HepG2 (cell line): ENCODE results near the gene FBXO24. TPM values are rescaled to one million over a fixed set of nuclear protein-coding genes. Genes with fewer than 3 reads are reported as not detected.
A peak's percentile ranks its signal among the peaks of the same experiment; 100 is the strongest.

Source experiments
- ATM ChIP-seq: fragments of 450-650 bp; IDR thresholded peaks from 2 replicates; pipeline ENCODE4 v1.7.1; 2017; ENCODE audit warnings: mild to moderate bottlenecking, borderline replicate concordance
- ESRRA ChIP-seq: sonication (generic); formaldehyde crosslinking; IDR thresholded peaks from 2 replicates; pipeline ENCODE4 v1.5.1; 2020; ENCODE audit warnings: mild to moderate bottlenecking, low read depth, missing genetic modification reagents
- MED1 ChIP-seq: sonication (generic); formaldehyde crosslinking; IDR thresholded peaks from 2 replicates; pipeline ENCODE4 v1.4.0; 2020; ENCODE audit warnings: missing genetic modification reagents
- SIN3A ChIP-seq: IDR thresholded peaks from 2 replicates; pipeline ENCODE4 v1.6.1; 2011; ENCODE audit warnings: low read depth, mild to moderate bottlenecking, control low read depth, low read length, borderline replicate concordance
- SIX4 ChIP-seq: sonication (generic); formaldehyde crosslinking; IDR thresholded peaks from 2 replicates; pipeline ENCODE4 v1.4.0; 2020; ENCODE audit warnings: missing genetic modification reagents
- ZBTB1 ChIP-seq: sonication (generic); formaldehyde crosslinking; IDR thresholded peaks from 2 replicates; pipeline ENCODE4 v1.4.0; 2020; ENCODE audit warnings: missing genetic modification reagents, borderline replicate concordance
- ZEB1 ChIP-seq: IDR thresholded peaks from 2 replicates; pipeline ENCODE4 v1.6.1; 2012; ENCODE audit warnings: mild to moderate bottlenecking, low read depth, inconsistent platforms; ENCODE audit not compliant: insufficient replicate concordance
- ZMAT3 ChIP-seq: sonication (generic); formaldehyde crosslinking; conservative IDR thresholded peaks from 2 replicates; pipeline ENCODE4 v1.7.0; 2021; ENCODE audit warnings: missing genetic modification reagents
- ZNF101 ChIP-seq: sonication (generic); formaldehyde crosslinking; IDR thresholded peaks from 2 replicates; pipeline ENCODE4 v1.4.0; 2020; ENCODE audit warnings: mild to moderate bottlenecking, low read depth, missing genetic modification reagents, borderline replicate concordance
- ZNF232 ChIP-seq: sonication (generic); formaldehyde crosslinking; IDR thresholded peaks from 2 replicates; pipeline ENCODE4 v1.4.0; 2020; ENCODE audit warnings: missing genetic modification reagents, borderline replicate concordance
- ZNF256 ChIP-seq: sonication (generic); formaldehyde crosslinking; conservative IDR thresholded peaks from 2 replicates; pipeline ENCODE4 v1.4.0; 2020; ENCODE audit warnings: missing genetic modification reagents
- ZNF550 ChIP-seq: sonication (generic); formaldehyde crosslinking; IDR thresholded peaks from 2 replicates; pipeline ENCODE4 v1.4.0; 2020; ENCODE audit warnings: mild to moderate bottlenecking, missing genetic modification reagents, borderline replicate concordance
- ZNF556 ChIP-seq: sonication (generic); formaldehyde crosslinking; IDR thresholded peaks from 2 replicates; pipeline ENCODE4 v1.4.0; 2020; ENCODE audit warnings: mild to moderate bottlenecking, missing genetic modification reagents, borderline replicate concordance
- ZNF703 ChIP-seq: sonication (generic); formaldehyde crosslinking; IDR thresholded peaks from 2 replicates; pipeline ENCODE4 v1.5.1; 2020; ENCODE audit warnings: missing genetic modification reagents, mild to moderate bottlenecking, moderate library complexity, borderline replicate concordance
- ZNF761 ChIP-seq: sonication (generic); formaldehyde crosslinking; conservative IDR thresholded peaks from 2 replicates; pipeline ENCODE4 v1.4.0; 2020; ENCODE audit warnings: mild to moderate bottlenecking, missing genetic modification reagents
- polyA plus RNA-seq, 8 experiments: library from polyadenylated mRNA; depleted of rRNA in 3 of 8; stranded (reverse) in 7 of 8; unstranded in 1 of 8; fragments of >200 nt; fragmentation: Illumina TruSeq in 4 of 8; extraction: Trizol in 4 of 8; gene quantifications; 2 replicates each; pipeline versions ENCODE4 v1.2.1 to v1.2.3, GENCODE V29; 2011 to 2016; ENCODE audit warnings: low read depth in 4 of 8, missing spikeins in 1 of 8, mixed read lengths in 1 of 8; ENCODE audit not compliant: insufficient read depth in 1 of 8
- total RNA-seq, 5 experiments: library from RNA; depleted of rRNA; stranded (reverse); fragments of >200 nt; fragmentation: Illumina TruSeq; extraction: Trizol; gene quantifications; 2 replicates each; pipeline ENCODE4 v1.2.3, GENCODE V29; 2016; ENCODE audit warnings: low read depth in 1 of 5
- TF ChIP-seq, protein P1 (sequence below): sonication (generic); formaldehyde crosslinking; IDR thresholded peaks from 2 replicates; pipeline ENCODE4 v1.9.0; 2022; ENCODE audit warnings: missing genetic modification reagents, mild to moderate bottlenecking, borderline replicate concordance
- TF ChIP-seq, protein P2 (sequence below): sonication (generic); formaldehyde crosslinking; IDR thresholded peaks from 2 replicates; pipeline ENCODE4 v1.9.0; 2022; ENCODE audit warnings: low read depth, missing genetic modification reagents
- TF ChIP-seq, protein P3 (sequence below), 2 experiments: fragments of 450-650 bp in 1 of 2; sonication (generic) in 1 of 2; formaldehyde crosslinking; IDR thresholded peaks; 2 replicates each; pipeline versions ENCODE4 v1.5.0 to v1.8.0; 2020 to 2022; ENCODE audit warnings: mild to moderate bottlenecking in 1 of 2, missing genetic modification reagents in 1 of 2
- TF ChIP-seq, protein P4 (sequence below): sonication (generic); formaldehyde crosslinking; IDR thresholded peaks from 2 replicates; pipeline ENCODE4 v1.4.0; 2020; ENCODE audit warnings: missing genetic modification reagents, borderline replicate concordance

Gene FBXO24
- total and polyA plus RNA-seq, 2 of the 13 experiments (the other 11 are each of a cell fraction or from before 2014, with no cell fraction given) = 0.20 to 0.55 TPM

DNA sequence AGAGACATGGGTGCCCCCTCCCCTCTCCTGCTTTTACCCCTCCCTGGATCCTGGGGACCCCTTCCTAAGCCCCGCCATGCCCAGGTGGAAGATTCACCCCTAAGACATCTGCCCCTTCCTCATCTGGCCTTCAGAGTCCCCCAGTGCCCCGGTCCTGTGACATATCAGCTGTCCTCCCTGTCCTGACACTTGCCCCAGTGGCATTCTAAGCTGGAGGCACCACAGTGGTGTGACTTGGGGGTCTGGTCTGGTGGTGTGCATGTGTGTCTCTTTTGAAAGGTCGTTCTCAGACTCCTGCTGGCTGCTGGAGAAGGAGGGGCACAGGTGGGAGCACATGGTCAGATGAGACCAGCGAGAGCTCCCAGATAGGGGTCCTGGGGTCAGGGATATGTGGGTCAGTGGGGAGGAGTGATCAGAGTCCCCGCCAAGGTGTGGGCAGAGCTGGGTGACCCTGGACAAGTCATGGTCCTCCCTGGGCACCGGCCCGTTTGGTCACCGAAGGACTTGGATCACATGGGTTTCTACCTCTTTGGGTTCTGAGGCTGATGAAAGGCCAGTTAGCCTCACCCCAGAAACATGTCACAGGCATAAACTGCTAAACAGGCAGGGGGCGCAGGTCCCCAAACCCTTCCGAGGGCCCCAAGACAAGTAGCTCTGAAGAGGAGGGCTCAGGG, 55.9 kb downstream of the FBXO24 start (continued):
- TF ChIP-seq ZEB1 (peak; percentile 4), ZMAT3 (CRISPR knock-in tag) (peak; percentile 58; the same call in 1 of the 2 replicates), ZNF556 (no peak), ZNF232 (CRISPR knock-in tag) (no peak), SIX4 (no peak), SIN3A (peak; percentile 58; the same call in 1 of the 2 replicates), ZNF703 (CRISPR knock-in tag) (no peak), ZNF101 (no peak), ESRRA (CRISPR knock-in tag) (0 out of 2 replicates have a peak, but pooled peaks have one; percentile 9), MED1 (CRISPR knock-in tag) (no peak), ZNF256 (no peak), ZBTB1 (CRISPR knock-in tag) (no peak), ZNF550 (CRISPR knock-in tag) (no peak), ATM (no peak), ZNF761 (CRISPR knock-in tag) (0 out of 2 replicates have a peak, but pooled peaks have one; percentile 29)
- TF ChIP-seq, protein P1, sequence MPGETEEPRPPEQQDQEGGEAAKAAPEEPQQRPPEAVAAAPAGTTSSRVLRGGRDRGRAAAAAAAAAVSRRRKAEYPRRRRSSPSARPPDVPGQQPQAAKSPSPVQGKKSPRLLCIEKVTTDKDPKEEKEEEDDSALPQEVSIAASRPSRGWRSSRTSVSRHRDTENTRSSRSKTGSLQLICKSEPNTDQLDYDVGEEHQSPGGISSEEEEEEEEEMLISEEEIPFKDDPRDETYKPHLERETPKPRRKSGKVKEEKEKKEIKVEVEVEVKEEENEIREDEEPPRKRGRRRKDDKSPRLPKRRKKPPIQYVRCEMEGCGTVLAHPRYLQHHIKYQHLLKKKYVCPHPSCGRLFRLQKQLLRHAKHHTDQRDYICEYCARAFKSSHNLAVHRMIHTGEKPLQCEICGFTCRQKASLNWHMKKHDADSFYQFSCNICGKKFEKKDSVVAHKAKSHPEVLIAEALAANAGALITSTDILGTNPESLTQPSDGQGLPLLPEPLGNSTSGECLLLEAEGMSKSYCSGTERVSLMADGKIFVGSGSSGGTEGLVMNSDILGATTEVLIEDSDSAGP (CRISPR knock-in tag) = peak; percentile 30; the same call in 1 of the 2 replicates
- TF ChIP-seq, protein P2, sequence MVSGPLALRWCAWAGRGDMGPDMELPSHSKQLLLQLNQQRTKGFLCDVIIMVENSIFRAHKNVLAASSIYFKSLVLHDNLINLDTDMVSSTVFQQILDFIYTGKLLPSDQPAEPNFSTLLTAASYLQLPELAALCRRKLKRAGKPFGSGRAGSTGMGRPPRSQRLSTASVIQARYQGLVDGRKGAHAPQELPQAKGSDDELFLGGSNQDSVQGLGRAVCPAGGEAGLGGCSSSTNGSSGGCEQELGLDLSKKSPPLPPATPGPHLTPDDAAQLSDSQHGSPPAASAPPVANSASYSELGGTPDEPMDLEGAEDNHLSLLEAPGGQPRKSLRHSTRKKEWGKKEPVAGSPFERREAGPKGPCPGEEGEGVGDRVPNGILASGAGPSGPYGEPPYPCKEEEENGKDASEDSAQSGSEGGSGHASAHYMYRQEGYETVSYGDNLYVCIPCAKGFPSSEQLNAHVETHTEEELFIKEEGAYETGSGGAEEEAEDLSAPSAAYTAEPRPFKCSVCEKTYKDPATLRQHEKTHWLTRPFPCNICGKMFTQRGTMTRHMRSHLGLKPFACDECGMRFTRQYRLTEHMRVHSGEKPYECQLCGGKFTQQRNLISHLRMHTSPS (CRISPR knock-in tag) = peak; percentile 43; the same call in 1 of the 2 replicates
- TF ChIP-seq, protein P3, sequence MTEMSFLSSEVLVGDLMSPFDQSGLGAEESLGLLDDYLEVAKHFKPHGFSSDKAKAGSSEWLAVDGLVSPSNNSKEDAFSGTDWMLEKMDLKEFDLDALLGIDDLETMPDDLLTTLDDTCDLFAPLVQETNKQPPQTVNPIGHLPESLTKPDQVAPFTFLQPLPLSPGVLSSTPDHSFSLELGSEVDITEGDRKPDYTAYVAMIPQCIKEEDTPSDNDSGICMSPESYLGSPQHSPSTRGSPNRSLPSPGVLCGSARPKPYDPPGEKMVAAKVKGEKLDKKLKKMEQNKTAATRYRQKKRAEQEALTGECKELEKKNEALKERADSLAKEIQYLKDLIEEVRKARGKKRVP (CRISPR knock-in tag; IDR thresholded peaks at IDR 0.05) = no peak; a peak in 1 of 4 replicates
- TF ChIP-seq, protein P4, sequence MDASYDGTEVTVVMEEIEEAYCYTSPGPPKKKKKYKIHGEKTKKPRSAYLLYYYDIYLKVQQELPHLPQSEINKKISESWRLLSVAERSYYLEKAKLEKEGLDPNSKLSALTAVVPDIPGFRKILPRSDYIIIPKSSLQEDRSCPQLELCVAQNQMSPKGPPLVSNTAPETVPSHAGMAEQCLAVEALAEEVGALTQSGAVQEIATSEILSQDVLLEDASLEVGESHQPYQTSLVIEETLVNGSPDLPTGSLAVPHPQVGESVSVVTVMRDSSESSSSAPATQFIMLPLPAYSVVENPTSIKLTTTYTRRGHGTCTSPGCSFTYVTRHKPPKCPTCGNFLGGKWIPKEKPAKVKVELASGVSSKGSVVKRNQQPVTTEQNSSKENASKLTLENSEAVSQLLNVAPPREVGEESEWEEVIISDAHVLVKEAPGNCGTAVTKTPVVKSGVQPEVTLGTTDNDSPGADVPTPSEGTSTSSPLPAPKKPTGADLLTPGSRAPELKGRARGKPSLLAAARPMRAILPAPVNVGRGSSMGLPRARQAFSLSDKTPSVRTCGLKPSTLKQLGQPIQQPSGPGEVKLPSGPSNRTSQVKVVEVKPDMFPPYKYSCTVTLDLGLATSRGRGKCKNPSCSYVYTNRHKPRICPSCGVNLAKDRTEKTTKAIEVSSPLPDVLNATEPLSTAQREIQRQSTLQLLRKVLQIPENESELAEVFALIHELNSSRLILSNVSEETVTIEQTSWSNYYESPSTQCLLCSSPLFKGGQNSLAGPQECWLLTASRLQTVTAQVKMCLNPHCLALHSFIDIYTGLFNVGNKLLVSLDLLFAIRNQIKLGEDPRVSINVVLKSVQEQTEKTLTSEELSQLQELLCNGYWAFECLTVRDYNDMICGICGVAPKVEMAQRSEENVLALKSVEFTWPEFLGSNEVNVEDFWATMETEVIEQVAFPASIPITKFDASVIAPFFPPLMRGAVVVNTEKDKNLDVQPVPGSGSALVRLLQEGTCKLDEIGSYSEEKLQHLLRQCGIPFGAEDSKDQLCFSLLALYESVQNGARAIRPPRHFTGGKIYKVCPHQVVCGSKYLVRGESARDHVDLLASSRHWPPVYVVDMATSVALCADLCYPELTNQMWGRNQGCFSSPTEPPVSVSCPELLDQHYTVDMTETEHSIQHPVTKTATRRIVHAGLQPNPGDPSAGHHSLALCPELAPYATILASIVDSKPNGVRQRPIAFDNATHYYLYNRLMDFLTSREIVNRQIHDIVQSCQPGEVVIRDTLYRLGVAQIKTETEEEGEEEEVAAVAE = no peak
- TF ChIP-seq, all 625 proteins: peak for 72
